H1 (cell line): ENCODE data around the gene C1orf50.

Experiments used
- ATF2 ChIP-seq: IDR thresholded peaks from 2 replicates; pipeline ENCODE4 v1.6.1; 2012; ENCODE audit warnings: low read length, inconsistent platforms
- CTCF ChIP-seq, 3 experiments: IDR thresholded peaks; 1 replicate in 2 of 3; 2 replicates in 1 of 3; pipeline versions ENCODE4 v1.5.1 to v1.6.1; 2011; ENCODE audit warnings: low read length in 3 of 3, mild to moderate bottlenecking in 3 of 3, inconsistent platforms in 2 of 3, low read depth in 1 of 3, moderate library complexity in 1 of 3; ENCODE audit not compliant: insufficient read depth in 1 of 3; ENCODE audit errors: control extremely low read depth in 1 of 3
- POLR2AphosphoS5 ChIP-seq: IDR thresholded peaks from 2 replicates; pipeline ENCODE4 v1.6.1; 2011; ENCODE audit warnings: low read depth, low read length
- RBBP5 ChIP-seq: IDR thresholded peaks from 2 replicates; pipeline ENCODE4 v1.7.1; 2012; ENCODE audit warnings: low read depth, mild to moderate bottlenecking, inconsistent platforms, low read length, moderate library complexity, borderline replicate concordance

GRCh38 chr1:42735056-42735455, 32.0 kb upstream of the C1orf50 start:
- TF ChIP-seq POLR2AphosphoS5, result no peak
- TF ChIP-seq ATF2, result no peak
- no peak for TF ChIP-seq RBBP5
- no peak for TF ChIP-seq CTCF (IDR thresholded peaks at IDR 0.05; ENCODE audit: control extremely low read depth in 1 of 3, insufficient read depth in 1 of 3, low read depth in 1 of 3, low read length in 3 of 3)
